Large intestine (tissue), 3 donors: ENCODE measurements around the gene REL. TPM values are rescaled to one million over a fixed set of nuclear protein-coding genes. Genes with fewer than 3 reads are reported as not detected.
A peak's percentile ranks its signal among the peaks of the same experiment; 100 is the strongest.

Source experiments
- DNase-seq, 2 donors: peaks; one replicate each; pipeline versions ENCODE4 v3.0.0 to v3.0.0-alpha.2; 2013
- H3K27ac ChIP-seq: one replicate; pipeline ENCODE4 v1.5.1; 2013; ENCODE audit warnings: low read length
- H3K27me3 ChIP-seq: 2 replicates; pipeline ENCODE4 v1.6.1; 2013; ENCODE audit warnings: low read length; ENCODE audit not compliant: control insufficient read depth, insufficient read depth
- H3K36me3 ChIP-seq: 2 replicates; pipeline ENCODE4 v1.6.1; 2013; ENCODE audit warnings: low read length; ENCODE audit not compliant: control insufficient read depth, insufficient read depth
- H3K4me1 ChIP-seq: one replicate; pipeline ENCODE4 v1.6.1; 2013; ENCODE audit warnings: low read length; ENCODE audit not compliant: control insufficient read depth, insufficient read depth
- H3K4me3 ChIP-seq: one replicate; pipeline ENCODE4 v1.5.1; 2013; ENCODE audit warnings: low read length
- H3K9me3 ChIP-seq: one replicate; pipeline ENCODE4 v1.6.1; 2013; ENCODE audit warnings: mild to moderate bottlenecking, low read depth, low read length, moderate library complexity; ENCODE audit not compliant: control insufficient read depth
- WGBS: methylation state at CpG from one replicate; pipeline ENCODE4 v1.1.5; 2013; ENCODE audit warnings: low lambda C conversion rate; ENCODE audit not compliant: insufficient coverage; 5-methylcytosine and 5-hydroxymethylcytosine counted together
- polyA plus RNA-seq: library from polyadenylated mRNA; unstranded; fragments of 120-200 nt; gene quantifications from one replicate; pipeline ENCODE4 v1.2.1, GENCODE V29; 2013

The REL gene
- polyA plus RNA-seq, 1 donor, result 11.2 TPM

- no peaks in the 10 kb centered on the region for H3K9me3 ChIP-seq
- H3K4me1 ChIP-seq, result no peaks in the 10 kb centered on the region
- no peak for DNase-seq
- H3K27me3 ChIP-seq, result no peaks in the 10 kb centered on the region
- H3K36me3 ChIP-seq, result no peaks in the 10 kb centered on the region
- WGBS, result no CpG with 5 or more reads among the region's 3 CpGs
- H3K4me3 ChIP-seq, result no peak overlapping the region
- no peak overlapping the region for H3K27ac ChIP-seq
These were observed 14.4 kb upstream of the REL start for GRCh38 chr2:60867007-60867406.

GRCh38 chr2:60867848-60868247 is 13.5 kb upstream of the REL start:
- WGBS, result 78% methylated on average over 4 of the region's 5 CpGs
- Histone ChIP-seq H3K27ac (no peak overlapping the region), H3K4me3 (no peak overlapping the region), H3K36me3 (no peaks in the 10 kb centered on the region), H3K9me3 (no peaks in the 10 kb centered on the region), H3K4me1 (no peaks in the 10 kb centered on the region), H3K27me3 (no peaks in the 10 kb centered on the region)
- no peak for DNase-seq

- 57% methylated on average over 1 of the region's 6 CpGs for WGBS
- H3K27ac ChIP-seq, result no peak overlapping the region
These were observed 12.6 kb upstream of the REL start for GRCh38 chr2:60868589-60869273.

GRCh38 chr2:60872510-60872928 is 8.9 kb upstream of the REL start:
- no peaks in the 10 kb centered on the region for H3K4me1 ChIP-seq
- no peak overlapping the region for H3K27ac ChIP-seq
- H3K36me3 ChIP-seq, result no peaks in the 10 kb centered on the region
- H3K27me3 ChIP-seq, result no peaks in the 10 kb centered on the region
- no peak for DNase-seq
- no peaks in the 10 kb centered on the region for H3K9me3 ChIP-seq
- no peak overlapping the region for H3K4me3 ChIP-seq
- 67% methylated on average over 1 of the region's 3 CpGs for WGBS

More at GRCh38 chr2:60868589-60869273, 12.6 kb upstream of the REL start:
- H3K4me3 ChIP-seq, result no peak overlapping the region
- no peaks in the 10 kb centered on the region for H3K9me3 ChIP-seq
- H3K4me1 ChIP-seq, result no peaks in the 10 kb centered on the region
- no peak for DNase-seq
- H3K27me3 ChIP-seq, result no peaks in the 10 kb centered on the region
- H3K36me3 ChIP-seq, result no peaks in the 10 kb centered on the region

GRCh38 chr2:60873381-60873780 is 8.0 kb upstream of the REL start:
- Histone ChIP-seq H3K27ac (no peak overlapping the region), H3K9me3 (no peaks in the 10 kb centered on the region), H3K27me3 (no peaks in the 10 kb centered on the region), H3K4me3 (no peak overlapping the region), H3K4me1 (no peaks in the 10 kb centered on the region), H3K36me3 (no peaks in the 10 kb centered on the region)
- DNase-seq, result no peak
- WGBS, result 100% methylated on average over 1 of the region's 3 CpGs

GRCh38 chr2:60875520-60875919 is 5.9 kb upstream of the REL start:
- DNase-seq, result no peak
- Histone ChIP-seq H3K27ac (no peak overlapping the region), H3K36me3 (no peaks in the 10 kb centered on the region), H3K4me3 (no peak overlapping the region), H3K4me1 (no peaks in the 10 kb centered on the region), H3K27me3 (no peaks in the 10 kb centered on the region), H3K9me3 (no peaks in the 10 kb centered on the region)

- peak overlapping the region; percentile 86 for H3K4me3 ChIP-seq
- H3K9me3 ChIP-seq, result no peaks in the 10 kb centered on the region
- no peaks in the 10 kb centered on the region for H3K27me3 ChIP-seq
- peaks cover 6% of the 10 kb centered on the region for H3K4me1 ChIP-seq
- H3K27ac ChIP-seq, result peak overlapping the region; percentile 96
- DNase-seq, result no peak
- no peaks in the 10 kb centered on the region for H3K36me3 ChIP-seq
- no CpG with 5 or more reads among the region's 18 CpGs for WGBS
These were observed 729 bp upstream of the REL start for GRCh38 chr2:60880643-60881046.

GRCh38 chr2:60882971-60883753 is 1.8 kb downstream of the REL start:
- peak overlapping the region; percentile 98 for H3K27ac ChIP-seq
- DNase-seq, result peak in 1 of 2 donors; percentile 67
- H3K27me3 ChIP-seq, result no peaks in the 10 kb centered on the region
- H3K9me3 ChIP-seq, result no peaks in the 10 kb centered on the region
- 0% methylated on average over 3 of the region's 8 CpGs for WGBS
- peaks cover 6% of the 10 kb centered on the region for H3K4me1 ChIP-seq
- peak overlapping the region; percentile 97 for H3K4me3 ChIP-seq
- H3K36me3 ChIP-seq, result no peaks in the 10 kb centered on the region

GRCh38 chr2:60883896-60884295 is 2.5 kb downstream of the REL start:
- H3K9me3 ChIP-seq, result no peaks in the 10 kb centered on the region
- H3K36me3 ChIP-seq, result no peaks in the 10 kb centered on the region
- H3K27ac ChIP-seq, result peak overlapping the region; percentile 98
- no peak for DNase-seq
- no peaks in the 10 kb centered on the region for H3K27me3 ChIP-seq
- H3K4me1 ChIP-seq, result peaks cover 6% of the 10 kb centered on the region
- WGBS, result 50% methylated on average over 2 of the region's 2 CpGs
- peak overlapping the region; percentile 97 for H3K4me3 ChIP-seq

- WGBS, result 67% methylated on average over 2 of the region's 2 CpGs
- peak in 1 of 2 donors; percentile 34 for DNase-seq
- Histone ChIP-seq H3K9me3 (no peaks in the 10 kb centered on the region), H3K4me1 (peaks cover 6% of the 10 kb centered on the region), H3K4me3 (no peak overlapping the region), H3K36me3 (no peaks in the 10 kb centered on the region), H3K27ac (peak overlapping the region; percentile 98), H3K27me3 (no peaks in the 10 kb centered on the region)
These were observed 3.4 kb downstream of the REL start for GRCh38 chr2:60884800-60885199.
